ENCODE measurements around the gene LRP1.
A peak's percentile ranks its signal among the peaks of the same experiment; 100 is the strongest.

The LRP1 gene

DNA sequence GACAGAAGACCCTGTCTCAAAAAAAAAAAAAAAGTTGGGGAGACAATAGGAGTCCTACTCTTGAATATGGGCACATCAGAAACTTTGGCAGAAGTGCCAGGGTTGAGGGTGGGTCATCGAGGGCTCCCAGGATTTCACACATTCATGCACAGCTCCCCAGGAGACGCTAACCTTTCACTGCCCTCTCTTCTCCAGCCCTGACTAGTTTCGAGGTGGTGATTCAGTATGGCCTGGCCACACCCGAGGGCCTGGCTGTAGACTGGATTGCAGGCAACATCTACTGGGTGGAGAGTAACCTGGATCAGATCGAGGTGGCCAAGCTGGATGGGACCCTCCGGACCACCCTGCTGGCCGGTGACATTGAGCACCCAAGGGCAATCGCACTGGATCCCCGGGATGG lies 48.6 kb downstream of the LRP1 start:
- Mint-ChIP-seq H3K9me3 (no peaks in the 10 kb centered on the region), H3K27ac (no peak overlapping the region), H3K27me3 (peaks cover 6 to 8% of the 10 kb centered on the region in 2 donors), H3K4me3 (no peak overlapping the region), H3K36me3 (ENCODE audit: insufficient read depth) (no peaks in the 10 kb centered on the region), H3K4me1 (ENCODE audit: low read depth in 2 of 2) (peaks cover 0 to 2% of the 10 kb centered on the region in 2 donors)
- DNase-seq (no peak), ATAC-seq (replicated peaks) (no peak)

GRCh38 chr12:57177354-57177753 lies 49.1 kb downstream of the LRP1 start:
- Mint-ChIP-seq H3K9me3 (no peaks in the 10 kb centered on the region), H3K4me3 (no peak overlapping the region), H3K36me3 (ENCODE audit: insufficient read depth) (no peaks in the 10 kb centered on the region), H3K27ac (no peak overlapping the region), H3K27me3 (peaks cover 6 to 8% of the 10 kb centered on the region in 2 donors), H3K4me1 (ENCODE audit: low read depth in 2 of 2) (peaks cover 0 to 2% of the 10 kb centered on the region in 2 donors)
- DNase-seq (no peak), ATAC-seq (replicated peaks) (no peak)

DNA sequence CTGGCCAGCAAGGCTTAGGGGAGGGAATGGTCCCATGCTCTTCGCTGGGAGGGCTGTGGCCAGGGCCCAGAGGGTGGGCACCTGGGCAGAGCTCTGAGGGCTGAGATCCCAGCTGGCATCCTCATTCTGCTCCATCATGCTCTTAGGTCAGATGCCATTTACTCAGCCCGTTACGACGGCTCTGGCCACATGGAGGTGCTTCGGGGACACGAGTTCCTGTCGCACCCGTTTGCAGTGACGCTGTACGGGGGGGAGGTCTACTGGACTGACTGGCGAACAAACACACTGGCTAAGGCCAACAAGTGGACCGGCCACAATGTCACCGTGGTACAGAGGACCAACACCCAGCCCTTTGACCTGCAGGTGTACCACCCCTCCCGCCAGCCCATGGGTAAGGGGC lies 49.9 kb downstream of the LRP1 start:
- H3K27me3 Mint-ChIP-seq, result peaks cover 6 to 8% of the 10 kb centered on the region in 2 donors
- H3K36me3 Mint-ChIP-seq (ENCODE audit: insufficient read depth), result no peaks in the 10 kb centered on the region
- no peak overlapping the region for H3K27ac Mint-ChIP-seq
- ATAC-seq (replicated peaks) (no peak), DNase-seq (no peak)
- no peak overlapping the region for H3K4me3 Mint-ChIP-seq
- H3K9me3 Mint-ChIP-seq, result no peaks in the 10 kb centered on the region
- peaks cover 3 to 6% of the 10 kb centered on the region in 2 donors for H3K4me1 Mint-ChIP-seq (ENCODE audit: low read depth in 2 of 2)

GRCh38 chr12:57179331-57180086 lies 51.2 kb downstream of the LRP1 start:
- Mint-ChIP-seq H3K27me3 (peaks cover 6 to 8% of the 10 kb centered on the region in 2 donors), H3K4me1 (ENCODE audit: low read depth in 2 of 2) (peaks cover 3 to 7% of the 10 kb centered on the region in 2 donors), H3K9me3 (no peaks in the 10 kb centered on the region), H3K36me3 (ENCODE audit: insufficient read depth) (no peaks in the 10 kb centered on the region), H3K27ac (no peak overlapping the region), H3K4me3 (no peak overlapping the region)
- ATAC-seq (replicated peaks), result no peak
- DNase-seq, result no peak

- DNase-seq (no peak), ATAC-seq (replicated peaks) (no peak)
- no peak overlapping the region for H3K27ac Mint-ChIP-seq
- no peak overlapping the region for H3K4me3 Mint-ChIP-seq
- no peaks in the 10 kb centered on the region for H3K9me3 Mint-ChIP-seq
- H3K27me3 Mint-ChIP-seq, result peaks cover 6 to 8% of the 10 kb centered on the region in 2 donors
- H3K4me1 Mint-ChIP-seq (ENCODE audit: low read depth in 2 of 2), result peaks cover 3 to 7% of the 10 kb centered on the region in 2 donors
- no peaks in the 10 kb centered on the region for H3K36me3 Mint-ChIP-seq (ENCODE audit: insufficient read depth)
Measured at GRCh38 chr12:57180321-57180989, 52.2 kb downstream of the LRP1 start.

GRCh38 chr12:57181072-57181471 lies 52.8 kb downstream of the LRP1 start:
- Mint-ChIP-seq H3K4me3 (no peak overlapping the region), H3K27me3 (peaks cover 6 to 8% of the 10 kb centered on the region in 2 donors), H3K27ac (no peak overlapping the region), H3K4me1 (ENCODE audit: low read depth in 2 of 2) (peaks cover 3 to 7% of the 10 kb centered on the region in 2 donors), H3K9me3 (no peaks in the 10 kb centered on the region), H3K36me3 (ENCODE audit: insufficient read depth) (no peaks in the 10 kb centered on the region)
- DNase-seq (no peak), ATAC-seq (replicated peaks) (no peak)

GRCh38 chr12:57181561-57182155 lies 53.4 kb downstream of the LRP1 start:
- no peak for ATAC-seq (replicated peaks)
- Mint-ChIP-seq H3K9me3 (no peaks in the 10 kb centered on the region), H3K27me3 (peaks cover 6 to 8% of the 10 kb centered on the region in 2 donors), H3K36me3 (ENCODE audit: insufficient read depth) (no peaks in the 10 kb centered on the region), H3K4me3 (no peak overlapping the region), H3K27ac (no peak overlapping the region), H3K4me1 (ENCODE audit: low read depth in 2 of 2) (peaks cover 3 to 7% of the 10 kb centered on the region in 2 donors)
- DNase-seq, result no peak

GRCh38 chr12:57182918-57183575 lies 54.8 kb downstream of the LRP1 start:
- Mint-ChIP-seq H3K4me3 (no peak overlapping the region), H3K4me1 (ENCODE audit: low read depth in 2 of 2) (peaks cover 3 to 7% of the 10 kb centered on the region in 2 donors), H3K27ac (peak overlapping the region in 1 of 2 donors; percentile 55), H3K27me3 (peaks cover 5 to 6% of the 10 kb centered on the region in 2 donors), H3K9me3 (no peaks in the 10 kb centered on the region), H3K36me3 (ENCODE audit: insufficient read depth) (no peaks in the 10 kb centered on the region)
- peak; percentile 75 to 82 (median 81) for DNase-seq
- ATAC-seq (replicated peaks), result peak; percentile 99

DNA sequence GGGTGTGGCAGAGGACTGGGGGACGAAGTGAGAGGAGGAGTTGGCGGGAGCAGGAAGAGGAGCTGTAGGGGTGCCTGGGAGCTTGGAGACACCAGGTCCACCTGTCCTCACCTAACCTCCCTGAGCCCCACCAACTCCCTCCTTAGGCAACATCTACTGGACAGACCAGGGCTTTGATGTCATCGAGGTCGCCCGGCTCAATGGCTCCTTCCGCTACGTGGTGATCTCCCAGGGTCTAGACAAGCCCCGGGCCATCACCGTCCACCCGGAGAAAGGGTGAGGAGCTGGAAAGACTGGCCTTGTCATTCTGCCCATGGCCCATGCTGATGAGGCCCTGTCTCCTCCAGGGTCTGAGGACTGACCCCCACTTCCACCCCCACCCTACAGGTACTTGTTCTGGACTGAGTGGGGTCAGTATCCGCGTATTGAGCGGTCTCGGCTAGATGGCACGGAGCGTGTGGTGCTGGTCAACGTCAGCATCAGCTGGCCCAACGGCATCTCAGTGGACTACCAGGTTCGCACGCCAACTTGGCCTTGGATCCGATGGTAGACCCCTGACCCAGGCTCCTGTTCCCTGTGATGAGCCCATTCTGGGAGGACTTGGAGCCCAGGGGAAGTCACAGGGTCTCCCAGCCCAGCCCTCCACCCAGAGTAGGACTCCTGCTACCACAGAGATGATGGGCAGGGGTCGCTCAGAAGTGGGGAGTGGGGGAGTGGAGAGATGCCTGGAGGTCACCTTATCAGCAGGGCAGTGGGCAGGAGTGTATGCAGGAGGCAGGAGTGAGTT lies 55.8 kb downstream of the LRP1 start:
- ATAC-seq (replicated peaks) (no peak), DNase-seq (no peak)
- no peaks in the 10 kb centered on the region for H3K9me3 Mint-ChIP-seq
- no peak overlapping the region for H3K27ac Mint-ChIP-seq
- H3K27me3 Mint-ChIP-seq, result no peaks in the 10 kb centered on the region
- no peaks in the 10 kb centered on the region for H3K36me3 Mint-ChIP-seq (ENCODE audit: insufficient read depth)
- H3K4me3 Mint-ChIP-seq, result no peak overlapping the region
- peaks cover 3 to 7% of the 10 kb centered on the region in 2 donors for H3K4me1 Mint-ChIP-seq (ENCODE audit: low read depth in 2 of 2)

DNA sequence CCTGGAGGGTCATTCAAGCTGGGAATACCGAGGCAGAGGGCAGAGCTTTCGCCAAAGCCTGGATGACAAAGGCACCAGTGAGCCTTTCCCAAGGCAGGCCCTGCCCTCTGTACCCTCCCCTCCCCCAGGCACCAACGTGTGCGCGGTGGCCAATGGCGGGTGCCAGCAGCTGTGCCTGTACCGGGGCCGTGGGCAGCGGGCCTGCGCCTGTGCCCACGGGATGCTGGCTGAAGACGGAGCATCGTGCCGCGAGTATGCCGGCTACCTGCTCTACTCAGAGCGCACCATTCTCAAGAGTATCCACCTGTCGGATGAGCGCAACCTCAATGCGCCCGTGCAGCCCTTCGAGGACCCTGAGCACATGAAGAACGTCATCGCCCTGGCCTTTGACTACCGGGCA lies 57.1 kb downstream of the LRP1 start:
- Mint-ChIP-seq H3K27ac (no peak overlapping the region), H3K4me1 (ENCODE audit: low read depth in 2 of 2) (peaks cover 3 to 7% of the 10 kb centered on the region in 2 donors), H3K9me3 (no peaks in the 10 kb centered on the region), H3K36me3 (ENCODE audit: insufficient read depth) (no peaks in the 10 kb centered on the region), H3K27me3 (no peaks in the 10 kb centered on the region), H3K4me3 (no peak overlapping the region)
- DNase-seq (no peak), ATAC-seq (replicated peaks) (no peak)

- Mint-ChIP-seq H3K27me3 (no peaks in the 10 kb centered on the region), H3K27ac (no peak overlapping the region)
- no peak for DNase-seq
Measured at GRCh38 chr12:57185906-57186508, 57.7 kb downstream of the LRP1 start.

DNA sequence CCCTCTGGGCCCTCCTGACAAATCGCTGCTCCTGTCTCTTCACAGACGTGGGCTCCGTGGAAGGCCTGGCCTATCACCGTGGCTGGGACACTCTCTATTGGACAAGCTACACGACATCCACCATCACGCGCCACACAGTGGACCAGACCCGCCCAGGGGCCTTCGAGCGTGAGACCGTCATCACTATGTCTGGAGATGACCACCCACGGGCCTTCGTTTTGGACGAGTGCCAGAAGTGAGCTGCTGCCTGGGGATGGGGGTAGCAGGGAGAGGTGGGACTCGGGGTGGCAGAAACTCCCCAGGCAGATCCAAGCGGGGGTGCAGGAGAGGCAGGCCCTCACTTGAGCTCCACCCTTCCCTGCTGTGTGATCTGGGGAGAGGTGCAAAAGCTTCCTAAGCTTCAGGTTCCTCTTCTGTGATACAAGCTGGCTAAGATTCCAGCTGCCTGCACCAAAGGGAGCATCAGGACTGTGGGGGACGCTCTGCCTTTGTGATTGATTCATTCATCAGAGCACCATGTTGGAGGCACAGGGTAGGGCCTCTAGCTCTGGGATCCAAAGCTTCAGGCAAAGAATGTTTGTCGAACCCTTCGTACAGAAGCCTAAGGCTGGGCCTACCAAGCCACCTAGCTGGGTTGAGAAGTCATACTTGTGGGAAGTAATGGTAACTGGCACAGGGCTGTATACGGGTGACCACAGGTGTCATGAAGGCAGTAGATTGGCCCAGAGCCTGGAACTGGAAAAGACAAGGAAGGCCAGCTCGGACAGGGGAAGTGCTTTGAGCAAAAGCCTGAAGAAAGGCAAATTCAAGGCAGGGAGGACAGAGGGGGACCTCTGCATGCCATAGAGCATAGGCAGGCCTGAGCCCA lies 59.2 kb downstream of the LRP1 start:
- no peaks in the 10 kb centered on the region for H3K9me3 Mint-ChIP-seq
- no peak overlapping the region for H3K27ac Mint-ChIP-seq
- ATAC-seq (replicated peaks), result no peak
- H3K27me3 Mint-ChIP-seq, result no peaks in the 10 kb centered on the region
- no peak overlapping the region for H3K4me3 Mint-ChIP-seq
- H3K4me1 Mint-ChIP-seq (ENCODE audit: low read depth in 2 of 2), result peaks cover 3 to 7% of the 10 kb centered on the region in 2 donors
- no peak for DNase-seq
- no peaks in the 10 kb centered on the region for H3K36me3 Mint-ChIP-seq (ENCODE audit: insufficient read depth)

More at GRCh38 chr12:57185906-57186508, 57.7 kb downstream of the LRP1 start:
- H3K4me3 Mint-ChIP-seq, result no peak overlapping the region
- no peak for ATAC-seq (replicated peaks)
- no peaks in the 10 kb centered on the region for H3K9me3 Mint-ChIP-seq
- H3K36me3 Mint-ChIP-seq (ENCODE audit: insufficient read depth), result no peaks in the 10 kb centered on the region
- peaks cover 3 to 7% of the 10 kb centered on the region in 2 donors for H3K4me1 Mint-ChIP-seq (ENCODE audit: low read depth in 2 of 2)

Measured in effector memory CD8-positive, alpha-beta T cell (primary cell).